SU-DHL-6 (cell line): Measurements from ENCODE around the gene ADD1.

Experiments used
- H2AFZ ChIP-seq: fragments of 200-600 bp; sonication (generic); 2 replicates; pipeline ENCODE4 v1.6.1; 2014; ENCODE audit warnings: low read depth, mild to moderate bottlenecking, moderate library complexity, mixed read lengths, antibody characterized with exemption, low read length; ENCODE audit not compliant: severe bottlenecking
- H3F3A ChIP-seq: fragments of 200-600 bp; shearing (Covaris generic); 2 replicates; pipeline ENCODE4 v1.6.0; 2016; ENCODE audit warnings: antibody characterized with exemption, mild to moderate bottlenecking; ENCODE audit not compliant: insufficient read depth
- H3K27ac ChIP-seq: fragments of 200-600 bp; sonication (generic); 2 replicates; pipeline ENCODE4 v1.5.1; 2016; ENCODE audit warnings: low read depth, mild to moderate bottlenecking, low read length, moderate library complexity, mixed read lengths
- H3K27me3 ChIP-seq: fragments of 200-600 bp; sonication (generic), shearing (Covaris generic); 2 replicates; pipeline ENCODE4 v1.6.0; 2014; ENCODE audit warnings: mild to moderate bottlenecking, low read length
- H3K36me3 ChIP-seq: fragments of 200-600 bp; sonication (generic); 2 replicates; pipeline ENCODE4 v1.6.1; 2014; ENCODE audit warnings: mild to moderate bottlenecking, low read length, mixed read lengths
- H3K4me2 ChIP-seq: fragments of 300-600, 200-600 bp; shearing (Covaris generic), sonication (generic); 2 replicates; pipeline ENCODE4 v1.6.0; 2014; ENCODE audit warnings: low read length, low read depth, mild to moderate bottlenecking; ENCODE audit not compliant: poor library complexity, severe bottlenecking
- H3K4me3 ChIP-seq: fragments of 200-600 bp; sonication (generic); 2 replicates; pipeline ENCODE4 v1.5.1; 2014; ENCODE audit warnings: antibody characterized with exemption, low read length, mild to moderate bottlenecking, mixed read lengths; ENCODE audit not compliant: insufficient read depth, poor library complexity, severe bottlenecking
- H3K79me2 ChIP-seq: fragments of 200-600 bp; sonication (generic); 2 replicates; pipeline ENCODE4 v1.6.1; 2014; ENCODE audit warnings: mild to moderate bottlenecking, low read length, moderate library complexity; ENCODE audit not compliant: insufficient read depth
- H3K9ac ChIP-seq: fragments of 200-600 bp; sonication (generic); 2 replicates; pipeline ENCODE4 v1.7.0; 2014; ENCODE audit warnings: mild to moderate bottlenecking, low read length
- H3K9me2 ChIP-seq: fragments of 200-600 bp; sonication (generic); replicated peaks from 2 replicates; pipeline ENCODE4 v1.6.1; 2014; ENCODE audit warnings: low read length; ENCODE audit not compliant: insufficient read depth
- H3K9me3 ChIP-seq: fragments of 200-600 bp; sonication (generic); 2 replicates; pipeline ENCODE4 v1.6.1; 2014; ENCODE audit warnings: low read length, mixed read lengths; ENCODE audit not compliant: insufficient read depth
- H4K20me1 ChIP-seq: fragments of 200-600 bp; sonication (generic); 2 replicates; pipeline ENCODE4 v1.6.1; 2014; ENCODE audit warnings: low read depth, mild to moderate bottlenecking, antibody characterized with exemption, low read length, moderate library complexity, mixed read lengths
- CTCF ChIP-seq: fragments of 200-600 bp; sonication (generic); IDR thresholded peaks from one replicate; pipeline ENCODE4 v1.5.1; 2017; ENCODE audit warnings: antibody characterized with exemption, mild to moderate bottlenecking, low read length, moderate library complexity; ENCODE audit not compliant: insufficient read depth, poor library complexity, severe bottlenecking
- EZH2phosphoT487 ChIP-seq: fragments of 200-600 bp; sonication (generic), shearing (Covaris generic); conservative IDR thresholded peaks from 2 replicates; pipeline ENCODE4 v1.6.1; 2018; ENCODE audit warnings: mild to moderate bottlenecking, antibody characterized with exemption, low read length, moderate library complexity, mixed read lengths

Gene ADD1

GRCh38 chr4:2831611-2832308 lies 11.9 kb upstream of the ADD1 start:
- Histone ChIP-seq H3K79me2 (no peaks in the 10 kb centered on the region), H4K20me1 (no peaks in the 10 kb centered on the region), H3K36me3 (no peaks in the 10 kb centered on the region), H3F3A (no peaks in the 10 kb centered on the region), H3K9me3 (no peaks in the 10 kb centered on the region), H3K4me2 (no peak overlapping the region), H3K9ac (no peak overlapping the region), H3K27ac (no peak overlapping the region), H3K4me3 (no peak overlapping the region), H2AFZ (no peak overlapping the region), H3K9me2 (no peaks in the 10 kb centered on the region), H3K27me3 (no peaks in the 10 kb centered on the region)
- TF ChIP-seq CTCF (no peak), EZH2phosphoT487 (no peak)

DNA sequence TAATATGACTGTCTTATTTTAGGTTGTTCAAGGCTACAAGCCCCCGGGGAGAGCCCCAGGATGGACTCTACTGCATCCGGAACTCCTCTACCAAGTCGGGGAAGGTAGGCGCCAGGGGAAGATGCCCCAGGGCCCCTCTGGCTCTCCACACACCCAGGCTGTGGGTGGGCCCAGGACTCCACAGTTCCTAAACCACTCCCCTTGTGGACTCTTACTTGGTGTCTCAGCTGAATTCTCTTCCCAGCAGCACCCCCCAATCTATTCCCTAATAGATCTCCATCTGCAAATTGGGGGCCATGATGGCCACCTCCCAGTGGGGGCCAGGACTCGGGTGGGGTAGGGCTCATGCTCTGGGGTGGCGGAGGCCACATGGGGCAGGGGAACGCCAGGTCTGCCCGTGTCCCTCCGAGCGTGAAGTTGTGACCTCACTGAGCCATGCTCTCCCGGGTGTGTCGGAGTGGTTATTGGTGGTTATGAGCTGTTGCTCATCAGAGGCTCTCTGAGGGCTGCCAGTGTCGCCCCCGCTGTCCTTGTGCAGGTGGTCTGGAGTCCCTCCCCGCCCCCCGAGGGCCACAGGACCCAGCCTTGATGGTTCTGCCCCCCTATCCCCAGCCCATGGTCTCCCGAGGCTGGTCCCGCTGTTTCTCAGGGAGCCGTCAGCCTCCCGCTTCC lies 11.2 kb upstream of the ADD1 start:
- Histone ChIP-seq H3K4me3 (no peak overlapping the region), H3K36me3 (no peaks in the 10 kb centered on the region), H3K4me2 (no peak overlapping the region), H3K79me2 (no peaks in the 10 kb centered on the region), H3F3A (no peaks in the 10 kb centered on the region), H3K27me3 (no peaks in the 10 kb centered on the region), H3K27ac (no peak overlapping the region), H3K9ac (no peak overlapping the region), H3K9me2 (no peaks in the 10 kb centered on the region), H2AFZ (no peak overlapping the region), H3K9me3 (no peaks in the 10 kb centered on the region), H4K20me1 (no peaks in the 10 kb centered on the region)
- TF ChIP-seq CTCF (no peak), EZH2phosphoT487 (no peak)

DNA sequence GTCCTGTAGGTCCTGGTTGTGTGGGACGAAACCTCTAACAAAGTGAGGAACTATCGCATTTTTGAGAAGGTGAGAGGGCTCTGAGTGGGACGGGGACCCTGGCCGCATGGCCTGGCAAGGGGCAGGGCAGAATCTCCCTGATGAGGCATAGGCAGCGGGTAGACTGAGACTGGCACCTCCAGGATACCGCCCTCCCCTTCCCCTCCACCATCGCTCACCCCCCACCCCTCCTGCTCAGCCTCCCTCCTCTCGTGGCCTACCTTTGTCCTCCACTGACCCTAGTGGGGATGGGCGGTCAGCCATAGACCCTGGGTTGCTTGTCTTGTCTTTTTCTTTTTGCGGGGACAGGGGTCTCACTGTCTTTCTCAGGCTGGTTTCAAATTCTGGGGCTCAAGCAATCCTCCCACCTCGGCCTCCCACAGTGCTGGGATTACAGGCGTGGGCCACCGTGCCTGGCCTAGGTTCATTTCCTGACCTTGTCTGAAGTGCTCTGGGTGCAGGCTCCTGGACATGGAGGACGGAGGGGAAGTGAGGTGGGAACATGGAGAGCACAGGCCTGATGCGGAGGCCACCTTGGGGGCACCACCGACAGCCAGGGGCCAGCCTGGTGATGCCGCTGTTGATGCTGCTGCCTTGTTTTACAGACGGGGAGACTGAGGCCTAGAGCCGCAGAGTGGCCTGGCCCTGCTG lies 10.5 kb upstream of the ADD1 start:
- no peaks in the 10 kb centered on the region for H3K79me2 ChIP-seq
- H3K36me3 ChIP-seq, result no peaks in the 10 kb centered on the region
- no peak overlapping the region for H3K4me2 ChIP-seq
- no peaks in the 10 kb centered on the region for H3K9me2 ChIP-seq
- no peak overlapping the region for H2AFZ ChIP-seq
- no peak overlapping the region for H3K4me3 ChIP-seq
- no peaks in the 10 kb centered on the region for H3F3A ChIP-seq
- H3K9ac ChIP-seq, result no peak overlapping the region
- TF ChIP-seq EZH2phosphoT487, result no peak
- no peak for TF ChIP-seq CTCF
- H3K27me3 ChIP-seq, result no peaks in the 10 kb centered on the region
- H3K9me3 ChIP-seq, result no peaks in the 10 kb centered on the region
- no peak overlapping the region for H3K27ac ChIP-seq
- no peaks in the 10 kb centered on the region for H4K20me1 ChIP-seq
